ENCODE data around the gene DBR1.
"Not testable (repeated sequence)": the region's sequence is repeated elsewhere in the genome, so short reads cannot be mapped to it uniquely, and the experiment has no call there.

DBR1 gene

GRCh38 chr3:138186221-138186620 lies 11.5 kb upstream of the DBR1 start:
- DNase-seq = no peak

DNA sequence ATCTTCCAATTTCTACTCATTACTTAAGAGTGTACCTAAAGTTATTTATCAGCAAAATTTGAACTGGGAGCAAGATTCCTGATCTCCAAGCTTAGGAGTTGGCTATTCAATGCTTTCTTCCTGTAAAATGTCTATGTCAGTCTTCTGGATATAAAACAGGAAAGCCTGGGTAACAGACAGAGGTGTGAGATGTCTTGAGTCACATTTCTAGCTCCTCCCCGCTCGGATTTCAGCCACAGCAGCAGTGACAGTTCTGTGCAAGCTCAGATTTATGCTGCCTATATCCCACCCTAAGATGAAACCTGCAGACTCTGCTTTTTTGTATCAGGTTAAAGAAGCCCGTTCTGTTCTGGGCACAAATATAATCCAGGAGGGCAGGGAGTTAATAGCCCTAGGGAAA lies 10.3 kb upstream of the DBR1 start:
- no peak for DNase-seq

DNA sequence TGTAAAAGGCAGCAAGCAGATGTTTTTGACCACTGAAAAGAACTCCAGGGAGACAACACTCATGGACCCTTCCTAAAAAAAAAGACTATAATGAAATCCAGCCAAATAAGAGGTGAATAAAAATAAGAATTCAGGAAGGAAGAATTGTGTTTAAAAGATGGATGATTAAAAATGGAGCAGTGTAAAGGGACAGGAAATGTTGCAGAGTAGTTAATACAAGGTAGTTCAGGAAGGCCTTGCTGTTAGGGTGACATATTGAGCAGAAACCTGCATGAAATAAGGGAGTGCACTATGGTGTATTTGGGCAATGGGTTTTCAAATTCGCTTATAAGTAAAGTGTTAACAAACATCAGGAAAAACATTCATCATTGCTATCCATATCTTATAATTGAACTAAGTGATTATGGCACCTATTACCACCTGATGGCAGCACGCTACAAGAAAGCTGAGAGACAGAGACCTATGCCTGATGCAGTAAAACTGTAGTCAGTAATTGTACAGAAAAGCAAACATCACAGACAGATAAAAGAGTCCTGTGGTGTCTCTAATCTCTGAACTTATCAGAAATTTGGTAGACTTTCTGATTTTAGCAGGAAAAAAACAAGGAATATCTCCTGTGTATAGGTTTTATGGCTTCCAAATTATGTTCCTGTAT lies 5.8 kb upstream of the DBR1 start:
- DNase-seq = peak in 2 of 5 donors; percentile 5 to 44

DNA sequence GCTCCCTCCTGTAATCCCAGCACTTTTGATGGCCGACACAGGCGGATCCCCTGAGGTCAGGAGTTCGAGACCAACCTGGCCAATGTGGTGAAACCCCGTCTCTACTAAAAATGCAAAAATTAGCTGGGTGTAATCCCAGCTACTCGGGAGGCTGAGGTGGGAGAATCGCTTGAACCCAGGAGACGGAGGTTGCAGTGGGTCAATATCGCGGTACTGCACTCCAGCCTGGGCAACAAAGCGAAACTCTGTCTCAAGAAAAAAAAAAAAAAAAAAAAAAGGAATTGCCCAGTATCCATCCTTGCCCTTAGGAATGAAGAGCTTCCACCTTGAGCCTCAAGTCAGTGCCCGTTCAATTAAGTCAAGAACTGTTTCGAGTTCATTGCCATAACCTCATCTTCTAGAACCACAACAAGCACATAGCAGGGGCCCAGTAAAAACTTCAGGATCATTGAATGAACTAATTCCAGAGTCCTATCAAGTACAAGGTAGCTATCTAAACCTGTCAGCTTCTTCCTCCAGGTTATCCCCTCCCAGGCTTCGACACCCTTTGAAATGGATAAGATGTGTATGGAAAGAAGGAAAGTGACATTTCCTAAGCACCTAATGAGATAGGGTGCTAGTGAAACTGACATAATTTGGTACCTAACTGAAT lies 826 bp downstream of the DBR1 start:
- DNase-seq = no peak

- no peak for DNase-seq
Observed at GRCh38 chr3:138172625-138173024, 2.1 kb downstream of the DBR1 start.

- DNase-seq = no peak
Observed at GRCh38 chr3:138165061-138165460, 9.7 kb downstream of the DBR1 start.

GRCh38 chr3:138157743-138158142 lies 17.0 kb downstream of the DBR1 start:
- no peak for DNase-seq

DNA sequence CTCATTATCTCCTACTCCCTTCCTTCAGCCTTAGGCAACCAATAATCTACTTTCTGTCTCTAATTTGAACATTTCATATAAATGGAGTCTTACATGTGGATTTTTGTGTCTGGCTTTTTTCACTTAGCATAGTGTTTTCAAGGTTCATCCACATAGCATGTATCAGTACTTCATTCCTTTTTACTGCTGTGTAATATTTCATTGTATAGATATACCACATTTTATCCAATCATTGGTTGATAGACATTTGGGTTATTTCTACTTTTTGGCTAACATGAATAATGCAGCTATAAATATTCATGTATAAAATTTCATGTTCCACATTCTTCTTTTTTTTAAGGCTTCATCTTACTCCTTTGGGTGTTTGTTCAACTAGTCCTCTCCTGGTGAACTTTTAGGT lies 20.2 kb downstream of the DBR1 start:
- DNase-seq = no peak

- DNase-seq = no peak
Observed at GRCh38 chr3:138148503-138148902, 26.2 kb downstream of the DBR1 start.

DNA sequence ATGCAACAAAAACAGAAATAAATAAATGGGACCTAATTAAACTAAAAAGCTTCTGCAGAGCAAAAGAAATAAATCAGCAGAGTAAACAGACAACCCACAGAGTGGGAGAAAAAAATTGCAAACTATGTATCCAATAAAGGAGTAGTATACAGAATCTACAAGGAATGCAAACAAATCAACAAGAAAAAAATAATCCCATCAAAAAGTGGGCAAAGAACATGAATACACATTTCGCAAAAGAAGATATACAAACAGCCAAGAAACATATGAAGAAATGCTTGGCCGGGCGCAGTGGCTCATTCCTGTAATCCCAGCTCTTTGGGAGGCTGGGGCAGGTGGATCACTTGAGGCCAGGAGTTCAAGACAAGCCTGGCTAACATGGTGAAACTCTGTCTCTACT lies 32.5 kb downstream of the DBR1 start:
- DNase-seq = not testable (repeated sequence)

DNA sequence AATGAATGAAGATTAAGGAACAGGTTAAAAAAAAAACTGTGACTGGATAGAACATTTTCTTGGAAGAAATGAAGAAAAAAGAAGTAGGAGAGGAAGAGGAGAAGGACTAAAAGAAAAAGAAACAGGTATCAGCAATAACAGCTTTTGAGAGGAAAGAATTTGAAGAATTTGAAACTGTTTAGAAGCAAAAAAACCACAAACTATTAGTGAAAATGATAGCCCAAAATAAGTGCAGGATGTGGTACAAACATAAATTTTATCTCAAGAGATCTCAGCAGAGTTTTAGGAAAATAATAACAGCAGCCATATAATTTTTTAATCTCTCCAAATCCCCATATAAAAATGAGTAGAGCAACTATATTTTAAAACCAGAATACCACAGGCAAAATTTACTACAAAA lies 33.8 kb downstream of the DBR1 start:
- DNase-seq = no peak

GRCh38 chr3:138139691-138140090 lies 35.0 kb downstream of the DBR1 start:
- no peak for DNase-seq

DNA sequence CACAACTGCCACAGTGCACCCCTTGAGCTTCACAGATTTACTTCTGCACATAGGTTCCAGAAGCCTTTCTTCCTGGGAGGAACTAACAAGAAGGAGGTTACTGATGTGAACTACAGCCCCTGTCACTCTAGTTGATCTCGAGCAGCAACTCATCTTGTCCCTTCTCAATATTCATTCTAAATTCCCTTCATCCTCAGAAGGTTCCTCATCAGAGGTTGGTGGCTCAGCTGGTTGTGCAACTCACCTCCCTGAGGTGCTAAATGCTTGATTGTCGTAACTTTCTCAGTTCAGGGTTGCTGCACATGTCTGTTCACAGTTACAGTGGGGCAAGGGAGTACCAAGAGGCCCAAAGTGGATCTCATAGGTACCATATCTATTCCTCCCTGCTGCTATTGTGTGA lies 36.9 kb downstream of the DBR1 start:
- no peak for DNase-seq

DNA sequence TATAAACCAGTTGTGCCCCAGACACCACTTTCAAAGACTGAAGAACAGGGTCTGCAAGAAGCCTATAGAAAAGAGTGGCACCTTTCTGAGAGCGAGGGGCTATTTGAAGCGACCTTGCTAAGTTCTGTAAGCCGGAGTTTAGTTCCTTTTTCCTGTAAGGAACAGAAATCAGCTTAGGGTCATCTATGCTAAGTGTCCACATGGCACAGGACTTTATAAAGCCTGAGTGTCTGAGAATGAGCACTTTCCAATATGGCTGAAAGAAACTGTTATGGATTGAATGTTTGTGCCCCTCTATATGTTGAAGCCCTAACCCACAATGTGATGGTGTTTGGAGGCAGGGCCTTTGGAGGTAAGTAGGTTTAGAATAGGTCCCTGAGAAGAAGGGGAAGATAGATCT lies 38.5 kb downstream of the DBR1 start:
- DNase-seq = no peak

DNA sequence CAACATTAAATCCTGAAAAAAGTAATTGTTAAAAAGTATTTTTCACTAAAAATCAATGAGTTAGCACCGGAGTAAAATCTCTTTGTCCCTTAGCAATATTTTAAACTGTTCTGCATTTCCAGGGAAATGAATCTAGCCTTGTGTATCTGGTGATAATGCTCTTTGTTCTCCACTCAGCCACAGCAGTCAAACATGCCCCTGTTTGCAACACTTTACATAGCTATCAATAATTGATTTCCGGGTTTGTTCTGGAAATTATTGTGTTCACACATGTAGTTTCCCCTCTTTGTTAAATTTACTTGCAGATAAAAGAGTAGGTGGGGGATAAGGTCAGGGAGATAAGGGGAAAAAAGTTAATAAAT lies 38.9 kb downstream of the DBR1 start:
- DNase-seq = no peak

GRCh38 chr3:138135146-138135832 lies 39.4 kb downstream of the DBR1 start:
- DNase-seq = no peak

DNA sequence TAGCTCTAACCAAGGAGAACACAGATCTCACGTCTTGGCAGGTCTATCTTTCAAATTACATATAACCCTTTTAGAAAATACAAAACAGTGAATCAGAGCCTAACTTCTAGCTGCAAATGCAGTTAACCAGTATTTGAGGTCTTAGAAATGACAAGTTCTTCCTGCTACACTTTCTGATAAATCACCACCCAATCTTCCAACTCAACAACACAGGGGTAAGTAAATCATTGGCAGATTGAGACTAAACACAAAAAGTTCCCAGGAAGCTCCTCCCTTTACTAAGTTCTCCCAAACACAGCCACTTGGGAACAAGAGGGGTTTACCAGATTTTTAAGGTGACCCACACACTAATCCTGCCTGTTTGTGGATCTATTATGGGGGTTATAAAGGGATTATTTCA lies 42.5 kb downstream of the DBR1 start, which contains the start of gene A4GNT:
A4GNT (minus strand) TSS at position 152 of the 400 bp plus-strand sequence. CDS start 1,134 bp downstream, outside the sequence.
- DNase-seq = no peak

DNA sequence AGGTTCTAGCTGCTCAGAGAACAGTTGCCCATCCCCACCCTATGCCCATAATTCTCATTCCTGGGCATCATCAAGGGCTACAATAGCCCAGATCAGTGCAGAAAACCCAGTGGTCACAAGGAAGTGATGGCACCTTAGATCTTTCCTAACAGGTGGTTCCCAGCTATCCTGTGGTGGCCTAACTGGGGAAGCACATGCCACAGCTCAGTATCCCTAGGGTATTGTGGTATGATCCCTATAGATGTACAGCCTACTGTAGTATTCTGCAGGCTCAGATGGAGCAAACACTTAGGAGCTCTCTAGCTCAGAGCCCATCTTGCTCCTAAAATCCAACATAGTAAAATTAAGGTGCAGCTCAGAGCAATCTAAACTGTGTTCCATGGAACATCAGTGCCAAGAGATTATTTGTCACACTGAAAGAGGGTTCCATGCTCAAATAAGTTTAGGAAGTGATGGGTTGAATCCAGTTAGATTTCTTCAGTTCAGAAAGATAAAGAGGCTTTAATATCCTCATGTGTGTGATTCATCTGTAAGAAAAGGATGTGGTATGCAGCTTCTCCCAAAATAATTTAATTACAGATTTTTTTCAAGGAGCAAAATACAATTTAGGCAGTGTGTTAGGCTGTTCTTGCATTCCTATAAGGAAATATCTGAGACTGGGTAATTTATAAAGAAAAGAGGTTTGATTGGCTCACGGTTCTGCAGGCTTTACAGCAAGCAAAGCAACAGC lies 46.9 kb downstream of the DBR1 start:
- no peak for DNase-seq

- DNase-seq = no peak
Observed at GRCh38 chr3:138125548-138126221, 49.0 kb downstream of the DBR1 start.

DNA sequence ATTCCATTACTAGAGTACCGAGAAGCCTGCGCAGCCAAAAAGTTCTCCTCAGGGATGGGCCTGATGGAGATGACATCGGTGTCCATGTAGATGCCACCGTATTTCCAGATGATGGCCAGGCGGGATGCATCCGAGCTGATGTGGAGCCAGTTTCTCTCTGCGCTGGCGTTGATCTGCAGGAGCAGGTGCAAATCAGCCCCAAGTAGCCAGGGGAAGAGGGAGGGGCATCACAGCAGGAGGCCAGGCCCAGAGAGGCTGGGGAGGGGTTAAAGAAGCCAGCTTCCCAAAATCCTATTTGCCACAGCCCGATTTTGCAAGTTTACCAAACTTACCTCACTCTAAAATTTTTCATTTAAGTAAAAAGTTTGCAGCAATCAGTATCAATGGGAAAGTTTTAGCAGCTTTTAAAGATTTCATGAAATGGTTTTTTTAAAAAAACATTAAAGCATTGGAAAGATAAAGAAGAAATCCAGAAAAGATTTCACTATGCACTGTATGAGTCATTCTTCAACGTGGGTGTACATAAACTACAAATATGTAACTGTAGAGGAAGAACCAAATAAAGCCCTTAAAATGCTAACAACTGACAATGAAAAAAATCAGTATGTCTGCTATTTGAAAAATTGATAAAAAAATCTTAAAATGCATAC lies 49.9 kb downstream of the DBR1 start:
- DNase-seq = no peak

GRCh38 chr3:138124188-138124587 lies 50.5 kb downstream of the DBR1 start:
- no peak for DNase-seq

DNA sequence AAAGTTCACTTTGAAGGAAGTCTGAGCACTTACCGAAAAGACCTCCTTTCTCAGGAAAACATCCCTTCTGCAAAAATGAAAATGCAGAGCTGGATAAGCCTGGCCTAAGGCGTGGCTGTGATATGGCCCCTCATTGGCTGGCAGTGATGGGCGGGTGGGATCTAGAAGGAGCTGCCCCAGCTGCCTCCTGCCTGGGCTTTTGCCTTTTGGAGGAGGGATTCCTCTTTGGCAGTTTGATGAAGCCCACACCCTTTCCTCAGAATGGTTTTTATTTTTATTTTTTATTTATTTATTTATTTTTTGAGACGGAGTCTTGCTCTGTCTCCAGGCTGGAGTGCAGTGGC lies 55.3 kb downstream of the DBR1 start:
- DNase-seq = no peak
